ENCODE data around the gene STAT3. TPM values are rescaled to one million over a fixed set of nuclear protein-coding genes. Genes with fewer than 3 reads are reported as not detected.

Gene STAT3
- total and polyA plus RNA-seq, 2 experiments from 2014 or later: 82.1 to 82.7 TPM

- Histone ChIP-seq H3K4me3 (no peak overlapping the region), H3K27me3 (no peaks in the 10 kb centered on the region), H3K9me3 (ENCODE audit: low read depth) (no peaks in the 10 kb centered on the region), H3K36me3 (peaks cover 59% of the 10 kb centered on the region), H3K4me1 (ENCODE audit: low read depth) (no peaks in the 10 kb centered on the region), H3K27ac (no peak overlapping the region)
- TF ChIP-seq CTCF (IDR thresholded peaks at IDR 0.05; ENCODE audit: low read depth, low read length): no peak
- DNase-seq (ENCODE audit: low read depth in 1 of 2, low spot score in 1 of 2): no peak
Observed at GRCh38 chr17:42333053-42333452, 55.2 kb downstream of the STAT3 start.

GRCh38 chr17:42329025-42329976, 58.9 kb downstream of the STAT3 start:
- Histone ChIP-seq H3K4me3 (no peak overlapping the region), H3K27me3 (no peaks in the 10 kb centered on the region), H3K27ac (peak overlapping the region; percentile 45), H3K9me3 (ENCODE audit: low read depth) (no peaks in the 10 kb centered on the region), H3K36me3 (peaks cover 52% of the 10 kb centered on the region), H3K4me1 (ENCODE audit: low read depth) (no peaks in the 10 kb centered on the region)
- peak in 1 of 2 donors; percentile 58 for DNase-seq (ENCODE audit: low read depth in 1 of 2, low spot score in 1 of 2)
- no peak for TF ChIP-seq CTCF (IDR thresholded peaks at IDR 0.05; ENCODE audit: low read depth, low read length)

- Histone ChIP-seq H3K27ac (no peak overlapping the region), H3K36me3 (peaks cover 47% of the 10 kb centered on the region)
Observed at GRCh38 chr17:42325026-42325425, 63.2 kb downstream of the STAT3 start.

GRCh38 chr17:42323268-42323773, 64.9 kb downstream of the STAT3 start:
- no peak for DNase-seq (ENCODE audit: low read depth in 1 of 2, low spot score in 1 of 2)
- no peaks in the 10 kb centered on the region for H3K9me3 ChIP-seq (ENCODE audit: low read depth)
- no peak for TF ChIP-seq CTCF (IDR thresholded peaks at IDR 0.05; ENCODE audit: low read depth, low read length)
- H3K27ac ChIP-seq: peak overlapping the region; percentile 31
- no peaks in the 10 kb centered on the region for H3K27me3 ChIP-seq
- no peak overlapping the region for H3K4me3 ChIP-seq
- H3K4me1 ChIP-seq (ENCODE audit: low read depth): no peaks in the 10 kb centered on the region
- peaks cover 39% of the 10 kb centered on the region for H3K36me3 ChIP-seq

More at GRCh38 chr17:42325026-42325425, 63.2 kb downstream of the STAT3 start:
- Histone ChIP-seq H3K4me1 (ENCODE audit: low read depth) (no peaks in the 10 kb centered on the region), H3K27me3 (no peaks in the 10 kb centered on the region), H3K4me3 (no peak overlapping the region), H3K9me3 (ENCODE audit: low read depth) (no peaks in the 10 kb centered on the region)
- TF ChIP-seq CTCF (IDR thresholded peaks at IDR 0.05; ENCODE audit: low read depth, low read length): no peak
- DNase-seq (ENCODE audit: low read depth in 1 of 2, low spot score in 1 of 2): peak in 1 of 2 donors; percentile 52

- H3K27me3 ChIP-seq: no peaks in the 10 kb centered on the region
- peak; percentile 99 for TF ChIP-seq CTCF (IDR thresholded peaks at IDR 0.05; ENCODE audit: low read depth, low read length)
- H3K36me3 ChIP-seq: peaks cover 38% of the 10 kb centered on the region
- no peaks in the 10 kb centered on the region for H3K4me1 ChIP-seq (ENCODE audit: low read depth)
- no peaks in the 10 kb centered on the region for H3K9me3 ChIP-seq (ENCODE audit: low read depth)
- H3K27ac ChIP-seq: peak overlapping the region; percentile 31
- peak; percentile 94 to 95 for DNase-seq (ENCODE audit: low read depth in 1 of 2, low spot score in 1 of 2)
- no peak overlapping the region for H3K4me3 ChIP-seq
Observed at GRCh38 chr17:42322382-42323267, 65.6 kb downstream of the STAT3 start.
